GM12878 (cell line): Measurements from ENCODE around the gene PPP2R2D.

Source experiments
- CTCF ChIP-seq, 3 experiments: IDR thresholded peaks in 2 of 3; conservative IDR thresholded peaks in 1 of 3; 2 replicates each; pipeline ENCODE4 v1.5.1; 2011; ENCODE audit warnings: low read depth in 3 of 3, low read length in 3 of 3, mild to moderate bottlenecking in 3 of 3, control low read depth in 2 of 3, moderate library complexity in 2 of 3, inconsistent platforms in 1 of 3, mixed read lengths in 1 of 3; ENCODE audit not compliant: control insufficient read depth in 2 of 3, insufficient read depth in 1 of 3; ENCODE audit errors: extremely low read depth in 1 of 3
- JUND ChIP-seq: IDR thresholded peaks from 2 replicates; pipeline ENCODE4 v1.6.1; 2012; ENCODE audit warnings: low read depth, mild to moderate bottlenecking, low read length, improper control_type of control experiment, moderate library complexity
- MEF2A ChIP-seq: IDR thresholded peaks from 2 replicates; pipeline ENCODE4 v1.6.1; 2011; ENCODE audit warnings: low read depth, mild to moderate bottlenecking, low read length, moderate library complexity; ENCODE audit not compliant: insufficient read depth
- MYC ChIP-seq: IDR thresholded peaks from 2 replicates; pipeline ENCODE4 v1.6.1; 2011; ENCODE audit warnings: mild to moderate bottlenecking, low read length, moderate library complexity, inconsistent platforms; ENCODE audit not compliant: insufficient read depth, insufficient replicate concordance, insufficient read length, severe bottlenecking
- NFXL1 ChIP-seq: fragments of 450-650 bp; IDR thresholded peaks from 2 replicates; pipeline ENCODE4 v1.6.1; 2017; ENCODE audit warnings: antibody characterized with exemption, mild to moderate bottlenecking, borderline replicate concordance
- TAF1 ChIP-seq: IDR thresholded peaks from 2 replicates; pipeline ENCODE4 v1.6.1; 2011; ENCODE audit warnings: mild to moderate bottlenecking, low read depth, low read length, borderline replicate concordance

DNA sequence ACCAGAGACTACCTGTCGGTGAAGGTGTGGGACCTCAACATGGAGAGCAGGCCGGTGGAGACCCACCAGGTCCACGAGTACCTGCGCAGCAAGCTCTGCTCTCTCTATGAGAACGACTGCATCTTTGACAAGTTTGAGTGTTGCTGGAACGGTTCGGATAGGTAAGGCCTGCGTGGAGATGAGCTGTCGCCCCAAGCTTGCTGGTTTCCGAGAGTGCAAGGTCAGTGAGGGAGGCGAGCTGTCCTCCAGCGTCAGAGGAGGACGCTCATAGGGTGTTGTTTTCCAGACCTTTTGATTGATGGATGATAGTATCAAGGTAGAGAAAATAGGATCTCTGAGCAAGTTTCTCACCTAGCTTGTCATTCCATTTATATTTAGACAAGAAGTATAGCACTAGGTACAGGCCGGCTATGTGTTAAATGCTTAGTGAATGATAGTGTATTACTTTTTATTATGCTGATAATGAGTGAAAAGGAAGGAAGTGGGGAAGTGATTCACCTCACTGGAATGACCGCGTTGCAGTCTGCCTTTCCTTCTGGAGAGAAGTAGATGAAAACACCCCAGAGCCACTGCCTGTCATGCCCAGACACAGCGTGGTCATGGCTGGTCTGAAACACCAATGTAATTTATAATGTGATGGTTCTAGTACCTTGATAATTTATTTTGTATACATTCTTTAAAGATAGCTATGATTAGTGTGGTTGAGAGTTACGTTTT lies 47.0 kb downstream of the PPP2R2D start:
- TF ChIP-seq MEF2A (no peak), NFXL1 (no peak), MYC (no peak), CTCF (IDR thresholded peaks at IDR 0.05 in 2 of 3, conservative IDR thresholded peaks at IDR 0.05 in 1 of 3; ENCODE audit: control insufficient read depth in 2 of 3, extremely low read depth in 1 of 3, insufficient read depth in 1 of 3, low read depth in 3 of 3, low read length in 3 of 3) (no peak), JUND (no peak), TAF1 (no peak)
